Neural cell (in vitro differentiated cells): ENCODE measurements around the gene TBC1D14. TPM values are rescaled to one million over a fixed set of nuclear protein-coding genes. Genes with fewer than 3 reads are reported as not detected.

Experiments
- H2AFZ ChIP-seq: fragments of 200-600, 300-800 bp; sonication (generic), shearing (Covaris generic); 2 replicates; pipeline ENCODE4 v1.6.0; 2014; ENCODE audit warnings: low read depth, mild to moderate bottlenecking, antibody characterized with exemption, low read length, moderate library complexity
- H3F3A ChIP-seq: fragments of 200-600 bp; shearing (Covaris generic); 2 replicates; pipeline ENCODE4 v1.6.1; 2016; ENCODE audit warnings: mild to moderate bottlenecking, moderate library complexity, mixed read lengths, antibody characterized with exemption, low read length; ENCODE audit not compliant: insufficient read depth, poor library complexity, severe bottlenecking
- H3K27ac ChIP-seq: fragments of 200-600, 300-800 bp; sonication (generic), shearing (Covaris generic); 2 replicates; pipeline ENCODE4 v1.5.1; 2014; ENCODE audit warnings: mild to moderate bottlenecking, low read length, moderate library complexity
- H3K27me3 ChIP-seq: fragments of 300-800, 200-600 bp; sonication (generic), shearing (Covaris generic); 2 replicates; pipeline ENCODE4 v1.6.0; 2014; ENCODE audit warnings: mild to moderate bottlenecking, low read depth, low read length, moderate library complexity; ENCODE audit not compliant: insufficient read depth
- H3K36me3 ChIP-seq: fragments of 300-800, 200-600 bp; sonication (generic), shearing (Covaris generic); 2 replicates; pipeline ENCODE4 v1.5.1; 2014; ENCODE audit warnings: mild to moderate bottlenecking, antibody characterized with exemption, low read length, moderate library complexity; ENCODE audit not compliant: insufficient read depth
- H3K4me2 ChIP-seq: fragments of 300-800, 200-600 bp; sonication (generic), shearing (Covaris generic); 2 replicates; pipeline ENCODE4 v1.6.0; 2014; ENCODE audit warnings: mild to moderate bottlenecking, low read length
- H3K4me3 ChIP-seq: fragments of 300-800, 200-600 bp; sonication (generic), shearing (Covaris generic); 2 replicates; pipeline ENCODE4 v1.5.1; 2014; ENCODE audit warnings: mild to moderate bottlenecking, low read length, moderate library complexity
- H3K79me2 ChIP-seq: fragments of 200-600 bp; shearing (Covaris generic); replicated peaks from 2 replicates; pipeline ENCODE4 v1.6.0; 2014; ENCODE audit warnings: mild to moderate bottlenecking, low read length, moderate library complexity; ENCODE audit not compliant: insufficient read depth
- H3K9ac ChIP-seq: fragments of 300-800, 200-600 bp; sonication (generic), shearing (Covaris generic); 2 replicates; pipeline ENCODE4 v1.6.1; 2016; ENCODE audit warnings: mild to moderate bottlenecking, low read length, mixed read lengths
- H3K9me2 ChIP-seq: fragments of 200-600 bp; shearing (Covaris generic); 2 replicates; pipeline ENCODE4 v1.6.1; 2016; ENCODE audit warnings: mild to moderate bottlenecking, low read length, mixed read lengths; ENCODE audit not compliant: insufficient read depth
- H3K9me3 ChIP-seq: fragments of 200-600, 300-800 bp; sonication (generic), shearing (Covaris generic); 2 replicates; pipeline ENCODE4 v1.6.1; 2016; ENCODE audit warnings: mild to moderate bottlenecking, mixed run types, low read length, moderate library complexity, mixed read lengths
- H4K20me1 ChIP-seq: fragments of 200-600 bp; shearing (Covaris generic); 2 replicates; pipeline ENCODE4 v1.6.1; 2016; ENCODE audit warnings: mild to moderate bottlenecking, mixed run types; ENCODE audit not compliant: insufficient read depth
- CTCF ChIP-seq: fragments of 450-650 bp; IDR thresholded peaks from 2 replicates; pipeline ENCODE4 v1.5.1; 2014; ENCODE audit warnings: antibody characterized with exemption, mild to moderate bottlenecking, moderate library complexity; ENCODE audit not compliant: poor library complexity, severe bottlenecking
- EP300 ChIP-seq: fragments of 450-650 bp; conservative IDR thresholded peaks from 2 replicates; pipeline ENCODE4 v1.6.1; 2014; ENCODE audit warnings: antibody characterized with exemption, mild to moderate bottlenecking, moderate library complexity; ENCODE audit not compliant: poor library complexity, severe bottlenecking
- EZH2 ChIP-seq: fragments of 200-600, 300-800 bp; shearing (Covaris generic), sonication (generic); IDR thresholded peaks from 2 replicates; pipeline ENCODE4 v1.6.1; 2014; ENCODE audit warnings: antibody characterized with exemption, low read length, borderline replicate concordance, mild to moderate bottlenecking; ENCODE audit not compliant: insufficient read depth, poor library complexity, severe bottlenecking
- MXI1 ChIP-seq: fragments of 450-650 bp; conservative IDR thresholded peaks from 2 replicates; pipeline ENCODE4 v1.6.1; 2014; ENCODE audit warnings: antibody characterized with exemption, mild to moderate bottlenecking; ENCODE audit not compliant: poor library complexity, severe bottlenecking
- POLR2AphosphoS5 ChIP-seq: IDR thresholded peaks from 2 replicates; pipeline ENCODE4 v1.6.1; 2012
- RAD21 ChIP-seq: fragments of 450-650 bp; conservative IDR thresholded peaks from 2 replicates; pipeline ENCODE4 v1.6.1; 2014; ENCODE audit warnings: antibody characterized with exemption, mild to moderate bottlenecking, moderate library complexity
- REST ChIP-seq: IDR thresholded peaks from 2 replicates; pipeline ENCODE4 v1.6.1; 2012; ENCODE audit warnings: borderline replicate concordance
- SMC3 ChIP-seq: fragments of 450-650 bp; conservative IDR thresholded peaks from 2 replicates; pipeline ENCODE4 v1.6.1; 2014; ENCODE audit warnings: antibody characterized with exemption, mild to moderate bottlenecking, moderate library complexity; ENCODE audit not compliant: poor library complexity
- TAF1 ChIP-seq: IDR thresholded peaks from 2 replicates; pipeline ENCODE4 v1.6.1; 2012; ENCODE audit warnings: low read depth
- polyA plus RNA-seq: library from polyadenylated mRNA; depleted of rRNA; stranded (reverse); fragments of >200 nt; gene quantifications from 2 replicates; pipeline ENCODE4 v1.2.3, GENCODE V29; 2014

Gene TBC1D14
- polyA plus RNA-seq, 1 donor from 2014 or later = 125 TPM

GRCh38 chr4:6880691-6881090, 28.9 kb upstream of the TBC1D14 start:
- Histone ChIP-seq H3K9ac (no peak overlapping the region), H2AFZ (no peak overlapping the region), H3K79me2 (no peaks in the 10 kb centered on the region), H3K9me3 (no peaks in the 10 kb centered on the region), H3F3A (no peaks in the 10 kb centered on the region), H4K20me1 (no peaks in the 10 kb centered on the region), H3K27ac (no peak overlapping the region), H3K27me3 (no peaks in the 10 kb centered on the region), H3K36me3 (no peaks in the 10 kb centered on the region), H3K9me2 (no peaks in the 10 kb centered on the region), H3K4me2 (no peak overlapping the region), H3K4me3 (no peak overlapping the region)
- no peak for TF ChIP-seq EZH2
- no peak for TF ChIP-seq POLR2AphosphoS5
- no peak for TF ChIP-seq CTCF
- no peak for TF ChIP-seq REST
- TF ChIP-seq RAD21 = no peak
- TF ChIP-seq SMC3 = no peak
- TF ChIP-seq MXI1 = no peak
- TF ChIP-seq TAF1 = no peak
- no peak for TF ChIP-seq EP300

GRCh38 chr4:6881908-6882307, 27.7 kb upstream of the TBC1D14 start:
- H3K79me2 ChIP-seq = no peaks in the 10 kb centered on the region
- no peaks in the 10 kb centered on the region for H4K20me1 ChIP-seq
- no peaks in the 10 kb centered on the region for H3K9me2 ChIP-seq
- H3K27me3 ChIP-seq = no peaks in the 10 kb centered on the region
- H2AFZ ChIP-seq = no peak overlapping the region
- no peaks in the 10 kb centered on the region for H3K36me3 ChIP-seq
- TF ChIP-seq REST = no peak
- H3K9me3 ChIP-seq = no peaks in the 10 kb centered on the region
- H3K27ac ChIP-seq = no peak overlapping the region
- H3K4me2 ChIP-seq = no peak overlapping the region
- H3K4me3 ChIP-seq = no peak overlapping the region
- no peak overlapping the region for H3K9ac ChIP-seq
- H3F3A ChIP-seq = no peaks in the 10 kb centered on the region
